NCI-H1436 treated with DMSO at 0.1 percent for 48 hours (cell line): ENCODE data around the gene KIFAP3.
A peak's percentile ranks its signal among the peaks of the same experiment; 100 is the strongest.
"Not testable (repeated sequence)": the region's sequence is repeated elsewhere in the genome, so short reads cannot be mapped to it uniquely, and the experiment has no call there.

Source experiments
- DNase-seq: peaks from one replicate; lab custom pipeline; 2025; lab: John Stamatoyannopoulos, UW

The KIFAP3 gene

DNA sequence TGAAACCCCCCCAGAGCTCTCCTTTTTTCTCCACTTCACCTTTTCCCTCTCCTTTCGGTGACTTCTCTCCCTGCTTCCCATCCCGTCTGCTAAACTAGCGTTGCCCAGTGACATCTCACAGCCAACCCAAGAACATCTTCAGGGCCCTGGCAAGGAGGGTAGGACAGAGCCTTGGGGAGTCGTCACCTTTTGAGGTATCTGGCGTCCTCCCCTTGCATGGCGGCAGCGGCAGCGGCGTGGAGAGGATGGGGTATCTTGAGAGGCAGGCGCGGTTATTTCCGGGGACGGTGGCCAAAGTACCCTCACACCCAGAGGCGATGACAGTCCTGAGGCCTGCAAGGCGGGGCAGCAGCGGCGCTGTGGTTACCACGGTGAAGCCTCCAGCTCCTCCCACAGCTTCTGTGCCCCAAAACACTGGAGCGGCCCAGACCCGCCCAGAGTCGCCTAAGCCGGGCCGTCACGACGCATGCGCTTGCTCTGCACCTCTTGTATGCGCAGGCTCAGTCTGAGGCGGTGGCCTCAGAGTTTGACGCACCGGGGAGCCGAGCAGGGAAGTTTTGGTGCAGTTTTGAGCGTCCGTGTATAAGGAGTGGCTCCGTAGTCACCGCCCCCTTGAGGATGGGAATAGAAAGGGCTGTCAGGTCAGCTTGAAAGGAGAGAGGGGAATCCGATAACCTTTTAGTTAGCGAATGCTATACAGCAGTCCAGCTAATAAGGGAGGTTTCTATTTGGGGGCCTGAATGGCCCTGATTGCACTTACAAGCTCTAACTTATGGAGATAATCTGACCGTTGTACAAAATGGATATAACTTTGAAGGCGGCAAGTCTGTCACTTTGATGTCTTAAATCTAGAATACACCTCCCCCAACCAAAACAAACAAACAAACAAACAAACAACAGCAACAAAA, at the start of gene KIFAP3:
Gene KIFAP3, minus strand, starts transcription at position 446 of the 908 bp plus-strand sequence. Its CDS starts 228 bp downstream, at position 218.
- peak; percentile 91 for DNase-seq

DNA sequence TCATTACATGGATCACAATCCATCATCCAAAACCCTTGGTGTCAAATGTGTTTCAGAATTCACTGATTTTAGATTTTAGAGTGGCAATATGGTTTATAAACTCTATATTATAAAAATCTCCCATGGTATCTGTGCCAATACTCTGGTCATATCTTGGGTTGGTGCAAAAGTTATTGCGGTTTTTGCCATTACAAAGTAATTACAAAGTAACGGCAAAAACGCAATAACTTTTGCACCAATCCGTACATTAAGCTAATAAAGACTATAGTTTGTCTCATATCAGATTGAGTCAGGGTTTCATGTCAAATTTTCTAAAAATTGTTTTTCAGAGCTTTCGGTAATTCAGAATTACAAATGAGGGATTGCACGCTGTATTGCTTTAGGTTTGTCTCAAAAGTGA, 47.9 kb upstream of the KIFAP3 start:
- DNase-seq = no peak

DNA sequence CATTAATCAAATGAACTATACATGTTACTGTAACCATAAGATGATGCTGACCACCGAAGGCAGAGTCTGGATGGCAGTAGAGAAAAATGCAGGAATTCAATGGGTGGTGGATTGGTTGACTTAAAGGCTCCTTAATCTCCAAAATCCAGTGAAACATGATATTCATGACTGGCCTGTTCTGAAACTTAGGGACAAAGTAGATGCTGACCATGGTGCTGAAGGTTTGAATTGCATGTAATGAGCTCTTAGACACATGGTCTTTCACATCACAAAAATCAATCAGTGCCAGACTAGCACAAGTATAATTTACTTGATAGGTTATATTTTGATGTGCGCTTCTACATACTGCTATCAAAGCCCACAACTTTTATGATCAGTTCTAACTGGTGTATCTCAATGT, 40.4 kb upstream of the KIFAP3 start:
- DNase-seq = no peak

DNA sequence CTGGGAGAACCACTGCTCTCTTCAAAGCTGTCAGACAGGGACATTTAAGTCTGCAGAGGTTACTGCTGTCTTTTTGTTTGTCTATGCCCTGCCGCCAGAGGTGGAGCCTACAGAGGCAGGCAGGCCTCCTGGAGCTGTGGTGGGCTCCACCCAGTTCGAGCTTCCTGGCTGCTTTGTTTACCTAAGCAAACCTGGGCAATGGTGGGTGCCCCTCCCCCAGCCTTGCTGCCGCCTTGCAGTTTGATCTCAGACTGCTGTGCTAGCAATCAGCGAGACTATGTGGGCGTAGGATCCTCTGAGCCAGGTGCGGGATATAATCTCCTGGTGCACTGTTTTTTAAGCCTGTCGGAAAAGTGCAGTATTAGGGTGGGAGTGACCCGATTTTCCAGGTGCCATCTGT, 38.6 kb upstream of the KIFAP3 start:
- not testable (repeated sequence) for DNase-seq

DNA sequence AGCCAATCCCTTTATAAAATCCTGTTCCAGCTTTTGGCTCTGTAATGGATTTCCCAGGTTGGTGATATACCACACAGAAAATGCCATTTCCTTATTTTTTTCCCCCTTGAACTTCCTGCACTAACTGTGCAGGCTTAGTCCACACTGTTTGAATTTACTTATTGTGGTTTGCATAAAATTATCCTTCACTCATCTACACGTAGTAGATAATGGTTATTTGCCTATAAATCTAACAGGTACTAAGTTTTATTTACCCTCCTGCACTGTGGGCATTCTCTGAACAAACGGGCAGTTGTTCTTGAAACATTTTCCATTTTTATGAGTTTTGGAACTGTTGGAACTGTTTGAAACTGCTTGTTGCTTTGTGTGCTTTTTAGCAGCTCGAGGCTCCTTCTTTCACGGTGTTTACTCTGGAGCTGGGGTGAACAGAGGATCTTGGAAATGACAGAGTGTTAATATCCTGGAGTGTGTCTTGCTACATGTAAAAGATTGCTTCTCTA, 23.0 kb upstream of the KIFAP3 start:
- DNase-seq = no peak

DNA sequence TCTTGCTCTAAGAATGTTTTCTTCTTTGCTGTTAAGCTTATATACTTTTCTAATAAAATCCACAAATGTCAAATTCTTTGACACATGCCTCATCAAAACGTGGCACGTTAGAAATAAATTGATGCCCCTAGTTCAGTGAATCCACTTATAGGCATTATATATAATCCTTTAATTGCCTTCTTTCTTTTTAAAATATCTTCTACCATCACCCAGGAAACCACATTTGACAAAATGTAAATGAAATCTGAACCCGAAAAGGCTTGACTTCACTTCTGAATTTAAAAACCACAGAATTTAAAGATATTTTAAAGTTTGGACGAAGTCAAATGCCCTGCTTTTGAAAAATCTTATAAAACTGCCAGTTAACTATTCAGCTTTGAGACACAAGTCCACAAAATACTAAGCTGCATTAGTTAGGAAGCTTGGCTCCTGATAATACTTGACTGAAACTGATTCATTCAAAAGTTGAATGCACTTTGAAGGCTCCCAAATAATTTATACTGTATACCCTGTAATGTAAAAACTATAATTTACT, 22.4 kb upstream of the KIFAP3 start:
- no peak for DNase-seq

DNA sequence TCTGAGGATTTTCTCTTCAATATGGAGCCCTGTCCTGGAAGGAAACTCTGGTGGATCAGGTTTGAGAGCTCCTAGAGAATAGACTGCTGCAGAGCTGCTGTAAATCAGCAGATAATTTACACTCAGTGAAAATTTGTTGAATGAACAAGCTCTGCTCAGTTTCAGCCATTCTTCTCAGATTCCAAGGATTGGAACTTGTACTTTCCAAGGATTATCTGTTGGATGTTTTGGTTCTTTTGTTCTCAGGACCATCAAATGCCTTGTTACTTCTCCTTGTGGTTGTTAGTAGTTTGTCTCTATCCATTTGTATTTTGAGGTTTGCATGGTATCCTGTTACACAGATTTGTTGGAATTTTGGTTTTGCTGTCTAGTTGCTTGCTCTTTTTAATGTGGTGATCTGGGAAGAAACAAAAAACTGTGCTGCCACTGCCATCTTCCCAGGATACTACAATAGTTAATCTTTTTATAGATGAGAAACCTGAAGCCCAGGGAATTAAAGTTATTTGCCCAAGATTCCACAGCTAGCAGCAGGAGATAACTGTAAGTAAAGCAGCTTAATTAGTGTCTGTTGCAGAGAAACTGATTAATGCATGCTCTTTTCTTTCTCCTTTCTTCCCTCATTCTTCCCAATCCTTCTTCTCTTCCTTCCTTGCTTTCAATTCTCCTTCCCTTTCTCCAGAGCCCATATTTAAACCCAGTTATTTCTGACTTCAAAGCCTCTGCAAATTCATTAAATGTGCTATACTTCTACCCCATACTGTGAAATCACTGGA, 21.7 kb upstream of the KIFAP3 start:
- DNase-seq = no peak

DNA sequence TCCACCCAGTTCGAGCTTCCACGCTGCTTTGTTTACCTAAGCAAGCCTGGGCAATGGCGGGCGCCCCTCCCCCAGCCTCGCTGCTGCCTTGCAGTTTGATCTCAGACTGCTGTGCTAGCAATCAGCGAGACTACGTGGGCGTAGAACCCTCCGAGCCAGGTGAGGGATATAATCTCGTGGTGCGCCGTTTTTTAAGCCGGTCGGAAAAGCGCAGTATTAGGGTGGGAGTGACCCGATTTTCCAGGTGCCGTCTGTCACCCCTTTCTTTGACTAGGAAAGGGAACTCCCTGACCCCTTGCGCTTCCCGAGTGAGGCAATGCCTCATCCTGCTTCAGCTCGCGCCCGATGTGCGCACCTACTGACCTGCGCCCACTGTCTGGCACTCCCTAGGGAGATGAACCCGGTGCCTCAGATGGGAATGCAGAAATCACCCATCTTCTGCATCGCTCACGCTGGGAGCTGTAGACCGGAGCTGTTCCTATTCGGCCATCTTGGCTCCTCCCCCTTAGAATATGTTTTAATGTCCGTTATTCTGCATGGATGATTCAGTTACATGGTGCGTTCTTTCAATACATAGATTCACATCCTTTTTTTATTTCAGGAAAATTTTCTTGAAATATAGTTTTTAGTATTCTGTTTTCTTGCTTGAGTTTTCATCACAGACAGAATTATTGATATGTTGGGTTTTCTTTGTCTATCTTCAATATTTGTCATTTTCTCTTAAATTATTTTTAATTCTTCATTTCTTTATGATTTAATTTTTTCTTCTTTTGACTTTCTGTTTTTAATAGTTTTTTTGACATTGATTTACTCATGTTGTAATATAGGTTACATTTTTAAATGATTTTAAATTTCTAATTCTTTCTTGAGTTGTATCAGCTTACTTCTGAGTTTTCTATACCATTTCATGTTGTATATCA, 20.5 kb upstream of the KIFAP3 start:
- not testable (repeated sequence) for DNase-seq

DNA sequence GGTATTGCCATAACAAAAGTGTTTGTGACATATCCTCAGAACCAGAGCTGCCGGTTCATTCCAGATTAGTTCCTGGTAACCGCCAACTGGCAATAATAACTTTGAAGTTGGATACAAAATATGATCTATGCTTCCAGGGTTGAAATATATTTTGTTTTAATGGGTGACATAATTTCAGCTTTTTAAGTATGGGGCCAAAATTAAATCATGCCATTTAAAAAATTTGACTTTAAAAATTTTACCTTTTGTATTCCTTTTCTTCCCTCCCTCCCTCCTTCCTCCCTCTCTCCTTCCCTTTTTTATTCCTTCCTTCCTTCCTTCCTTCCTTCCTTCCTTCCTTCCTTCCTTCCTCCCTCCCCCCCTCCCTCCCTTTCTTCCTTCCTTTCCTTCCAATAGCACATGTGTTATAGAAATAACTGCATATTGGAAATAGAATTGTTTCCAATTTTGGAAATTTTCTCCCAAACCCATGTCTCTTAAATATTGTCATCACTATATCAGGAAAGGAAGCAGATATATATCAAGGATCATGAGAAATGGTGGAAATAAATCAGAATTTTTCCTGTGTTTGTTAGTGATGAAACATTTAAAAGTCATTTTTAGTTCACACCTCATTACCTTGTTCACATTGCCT, 12.0 kb upstream of the KIFAP3 start:
- DNase-seq = no peak

DNA sequence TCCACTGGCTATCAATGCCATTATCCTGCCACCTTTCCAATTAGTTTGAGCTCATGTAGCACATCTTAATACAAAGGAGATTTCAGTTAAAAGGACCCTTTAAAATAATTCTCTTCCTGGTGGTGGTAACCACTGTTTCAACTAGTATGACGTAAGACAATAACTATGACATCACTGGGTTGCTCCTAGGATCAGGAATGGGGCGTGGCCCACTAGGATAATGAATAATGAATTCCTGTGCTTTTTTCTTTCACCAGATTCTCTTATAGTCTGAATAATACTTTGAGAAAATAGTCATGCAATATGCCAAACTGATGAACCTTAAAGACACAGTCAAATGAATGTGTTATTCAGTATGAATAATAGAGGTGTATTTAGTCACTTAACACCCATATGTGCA, 10.6 kb upstream of the KIFAP3 start:
- no peak for DNase-seq

DNA sequence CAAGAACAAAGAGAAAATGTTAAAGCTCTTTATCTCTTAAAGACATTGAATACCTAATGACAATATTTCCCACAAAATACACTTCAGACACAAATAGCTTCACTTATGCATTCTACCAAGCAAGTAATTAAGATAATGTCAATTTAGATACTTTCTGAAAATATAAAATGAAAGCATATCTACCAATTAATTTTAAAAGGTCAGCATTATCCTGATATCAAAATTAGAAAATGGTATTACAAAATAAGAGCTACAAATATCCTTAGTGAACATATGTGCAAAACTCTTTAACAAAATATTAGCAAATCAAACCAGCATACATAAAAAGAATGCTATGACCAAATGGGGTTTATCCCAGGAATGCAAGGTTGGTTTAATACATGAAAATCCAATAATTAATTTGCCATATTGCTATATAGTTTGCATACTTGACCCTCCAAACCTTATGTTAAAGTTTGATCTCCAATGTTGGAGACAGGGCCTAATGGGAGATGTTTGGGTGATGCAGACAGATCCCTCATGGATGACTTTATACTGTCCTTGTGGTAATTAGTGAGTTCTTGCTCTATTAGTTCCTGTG, 4.2 kb upstream of the KIFAP3 start:
- DNase-seq = no peak

DNA sequence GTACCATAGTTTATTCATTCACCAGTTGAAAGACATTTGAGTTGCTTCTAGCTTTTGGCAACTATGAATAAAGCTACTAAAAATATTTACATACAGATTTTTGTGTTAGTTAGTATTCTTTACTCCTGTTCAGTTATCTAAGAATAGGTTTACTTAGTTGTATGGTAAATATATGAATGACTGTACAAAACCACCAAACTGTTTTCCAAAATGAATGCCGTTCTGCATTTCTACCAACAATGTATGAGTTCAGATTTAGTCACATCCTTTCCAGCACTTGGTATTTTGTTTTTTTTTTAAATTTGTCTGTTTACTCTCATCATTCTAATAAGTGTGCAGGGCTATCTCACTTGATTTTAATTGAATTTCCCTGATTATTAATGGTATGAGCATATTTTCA, 3.4 kb upstream of the KIFAP3 start:
- no peak for DNase-seq

DNA sequence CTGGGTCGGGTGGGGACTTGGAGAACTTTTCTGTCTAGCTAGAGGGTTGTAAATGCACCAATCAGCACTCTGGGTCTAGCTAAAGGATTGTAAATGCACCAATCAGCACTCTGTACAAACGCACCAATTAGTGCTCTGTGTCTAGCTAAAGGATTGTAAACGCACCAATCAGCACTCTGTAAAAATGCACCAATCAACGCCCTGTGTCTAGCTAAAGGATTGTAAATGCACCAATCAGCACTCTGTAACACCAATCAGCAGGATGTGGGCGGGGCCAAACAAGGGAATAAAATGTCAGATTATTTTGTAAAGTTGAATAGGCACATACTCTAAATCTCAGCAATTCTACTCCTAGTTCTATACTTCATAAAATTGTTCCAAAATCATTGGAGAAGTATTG, 2.5 kb upstream of the KIFAP3 start:
- DNase-seq = not testable (repeated sequence)

DNA sequence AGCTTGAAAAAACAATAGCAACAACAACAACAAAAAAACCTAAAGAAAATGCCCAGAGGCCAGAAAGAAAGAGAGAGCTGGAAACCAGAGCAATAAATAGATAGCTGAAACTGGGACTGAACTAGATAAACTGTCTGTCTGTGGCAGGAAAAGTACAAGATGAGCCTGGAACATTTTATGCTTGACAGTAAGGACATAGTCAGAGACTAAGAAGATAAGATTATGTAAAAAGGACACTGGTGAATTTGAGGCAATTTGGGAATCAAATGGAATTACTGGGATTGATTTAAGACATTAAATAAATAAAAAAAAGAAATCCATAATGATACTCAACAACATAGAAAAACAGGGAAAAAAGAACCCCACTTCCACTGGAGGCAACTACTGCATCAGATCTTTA, 1.7 kb upstream of the KIFAP3 start:
- DNase-seq = no peak

DNA sequence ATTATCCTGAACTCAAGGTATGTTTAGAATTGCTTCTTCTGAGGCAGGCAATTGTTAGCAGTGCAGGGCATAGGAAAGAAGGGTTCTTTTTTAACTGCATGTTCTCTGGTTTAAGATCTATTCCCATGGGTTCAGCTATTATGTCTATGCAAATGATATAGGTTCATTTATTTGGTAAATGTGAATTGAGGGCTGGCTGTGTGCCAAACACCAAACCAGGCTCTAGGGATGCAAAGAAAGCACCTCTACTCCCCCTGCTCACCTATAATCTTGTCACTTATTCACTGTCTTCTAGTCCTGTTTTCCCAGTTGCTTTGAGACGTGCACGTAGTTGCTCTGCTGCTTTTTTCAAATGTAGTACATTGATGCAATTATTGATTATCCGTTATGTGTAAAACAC, 691 bp upstream of the KIFAP3 start:
- DNase-seq = peak; percentile 9

DNA sequence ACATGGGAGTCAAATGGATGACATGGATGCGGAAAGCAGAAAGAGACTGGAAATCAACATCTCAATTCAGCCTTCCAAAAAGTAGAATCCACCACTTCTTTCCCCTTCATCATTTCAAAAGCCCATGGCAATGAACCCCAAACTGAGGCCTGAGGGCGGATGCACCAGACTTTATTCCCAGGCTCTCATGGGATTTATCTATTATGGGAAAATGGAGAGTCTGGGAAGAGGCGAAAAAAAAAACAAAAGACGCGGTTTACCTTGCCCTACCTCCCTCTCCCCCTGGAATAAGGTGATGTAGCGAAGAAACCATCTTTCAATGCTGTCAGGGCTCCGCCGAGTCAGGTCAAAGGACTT, 624 bp downstream of the KIFAP3 start:
- DNase-seq = no peak

DNA sequence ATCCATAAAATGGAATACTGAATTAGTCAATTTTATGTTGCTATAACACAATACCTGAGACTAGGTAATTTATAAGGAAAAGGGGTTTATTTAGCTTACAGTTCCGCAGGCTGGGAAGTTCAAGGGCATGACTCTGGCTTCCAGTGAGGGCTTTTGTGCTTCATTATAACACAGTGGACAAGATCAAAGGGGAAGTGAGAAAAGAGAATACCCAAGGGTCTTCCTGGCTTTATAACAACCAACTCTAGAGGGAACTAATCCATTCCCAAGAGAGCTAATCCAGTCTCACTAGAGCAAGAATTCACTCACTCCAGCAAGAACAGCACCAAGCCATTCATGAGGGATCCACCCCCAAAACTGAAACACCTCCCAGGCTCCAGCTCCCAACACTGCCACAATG, 3.1 kb downstream of the KIFAP3 start:
- DNase-seq = no peak

DNA sequence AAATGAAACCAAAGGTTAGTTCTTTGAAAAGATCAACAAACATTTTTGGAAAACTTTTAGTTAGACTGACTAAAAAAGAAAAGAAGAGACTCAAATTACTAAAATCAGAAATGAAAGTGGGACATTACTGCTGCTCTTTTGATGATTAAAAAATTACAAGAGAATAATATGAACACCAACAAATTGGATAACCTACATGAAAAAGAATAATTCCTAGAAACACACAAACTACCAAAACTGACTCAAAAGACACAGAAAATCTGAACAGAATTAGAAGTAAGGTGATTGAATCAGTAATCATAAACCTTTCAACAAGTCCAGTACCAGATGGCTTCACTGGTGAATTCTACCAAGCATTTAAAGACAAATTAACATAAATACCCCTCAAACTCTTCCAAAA, 5.6 kb downstream of the KIFAP3 start:
- DNase-seq = no peak

DNA sequence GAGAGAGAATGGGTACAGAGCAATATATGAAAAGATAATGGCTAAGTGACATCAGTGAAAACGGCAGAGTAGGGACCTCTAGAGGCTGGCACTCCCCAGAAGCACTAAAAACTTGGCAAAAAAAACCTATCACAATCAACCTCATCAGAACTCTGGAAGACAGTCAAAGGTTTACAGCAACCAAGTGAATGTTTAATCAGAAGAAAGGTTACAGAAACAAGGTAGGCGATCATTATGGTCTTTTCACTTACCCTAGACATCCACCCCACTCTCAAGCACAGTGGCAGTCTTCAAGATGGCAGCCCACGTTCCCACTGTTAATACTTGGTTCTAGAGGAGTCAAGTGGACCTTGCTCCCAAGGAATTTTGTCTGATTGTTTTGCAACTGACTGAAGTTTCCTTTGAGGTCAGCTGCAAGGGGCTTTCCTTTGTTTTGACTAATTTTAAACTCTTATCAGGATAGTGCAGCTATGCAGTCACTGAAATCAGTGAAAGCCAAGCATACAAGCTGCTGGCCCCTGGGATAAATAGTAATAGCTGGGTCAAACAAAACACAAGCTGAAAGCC, 7.2 kb downstream of the KIFAP3 start:
- DNase-seq = no peak

DNA sequence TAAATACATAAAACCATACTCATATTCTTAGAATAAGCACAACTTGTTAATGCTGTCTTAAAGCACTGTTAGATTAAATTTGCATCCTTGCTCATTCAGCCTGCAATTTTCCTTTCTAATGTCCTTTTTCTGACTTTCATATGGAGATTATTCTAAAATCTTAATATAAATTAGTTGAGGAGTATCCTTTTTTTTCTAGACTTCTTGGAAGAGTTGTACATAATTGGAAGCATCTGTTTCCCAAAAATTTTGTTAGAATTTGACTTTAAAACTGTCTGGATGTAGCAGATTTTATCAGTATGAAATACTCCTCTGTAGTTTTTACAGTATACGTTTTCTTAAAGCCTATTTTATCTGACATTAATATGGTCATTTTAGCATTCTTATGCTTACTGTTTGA, 9.7 kb downstream of the KIFAP3 start:
- DNase-seq = no peak
